CD14-positive monocyte (primary cell): ENCODE results near the gene EFHC2. TPM values are rescaled to one million over a fixed set of nuclear protein-coding genes. Genes with fewer than 3 reads are reported as not detected.
A peak's percentile ranks its signal among the peaks of the same experiment; 100 is the strongest.

ENCODE experiments used
- DNase-seq, 3 donors: peaks; one replicate each; pipeline ENCODE4 v3.0.0-alpha.2; 2011 to 2022
- H2AFZ ChIP-seq: 2 replicates; pipeline ENCODE4 v1.6.0; 2012; ENCODE audit warnings: mild to moderate bottlenecking, low read depth, low read length, inconsistent platforms; ENCODE audit not compliant: insufficient read depth, poor library complexity, severe bottlenecking
- H3K27ac ChIP-seq, 2 donors: 1 replicate in 1 of 2; 2 replicates in 1 of 2; pipeline ENCODE4 v1.5.1; 2012 to 2013; ENCODE audit warnings: low read length in 2 of 2, control low read depth in 1 of 2, inconsistent platforms in 1 of 2, low read depth in 1 of 2, mild to moderate bottlenecking in 1 of 2
- H3K27me3 ChIP-seq, 2 donors: one replicate each; pipeline versions ENCODE4 v1.6.0 to v1.6.1; 2011 to 2013; ENCODE audit warnings: low read length in 2 of 2; ENCODE audit not compliant: control insufficient read depth in 2 of 2, insufficient read depth in 2 of 2
- H3K36me3 ChIP-seq, 2 donors: replicated peaks in 1 of 2; 1 replicate in 1 of 2; 2 replicates in 1 of 2; pipeline versions ENCODE4 v1.5.1 to v1.6.1; 2012 to 2013; ENCODE audit warnings: low read length in 2 of 2, control low read depth in 1 of 2, inconsistent platforms in 1 of 2, mild to moderate bottlenecking in 1 of 2; ENCODE audit not compliant: insufficient read depth in 2 of 2, control insufficient read depth in 1 of 2
- H3K4me1 ChIP-seq, 2 donors: 1 replicate in 1 of 2; 2 replicates in 1 of 2; pipeline versions ENCODE4 v1.5.1 to v1.6.1; 2012 to 2013; ENCODE audit warnings: low read length in 2 of 2, control low read depth in 1 of 2, inconsistent platforms in 1 of 2, mild to moderate bottlenecking in 1 of 2, moderate library complexity in 1 of 2; ENCODE audit not compliant: insufficient read depth in 2 of 2, control insufficient read depth in 1 of 2
- H3K4me2 ChIP-seq: replicated peaks from 2 replicates; pipeline ENCODE3; 2012; ENCODE audit warnings: low read length, moderate library complexity, mild to moderate bottlenecking; ENCODE audit not compliant: poor library complexity, severe bottlenecking; ENCODE audit errors: extremely low read depth
- H3K4me3 ChIP-seq, 3 experiments: fragments of 200-600 bp in 1 of 3; sonication (generic) in 1 of 3; replicated peaks in 1 of 3; 1 replicate in 2 of 3; 2 replicates in 1 of 3; pipeline ENCODE4 v1.5.1; 2011 to 2013; ENCODE audit warnings: low read length in 3 of 3, mild to moderate bottlenecking in 3 of 3, control low read depth in 2 of 3, low read depth in 2 of 3, inconsistent platforms in 1 of 3, moderate library complexity in 1 of 3
- H3K79me2 ChIP-seq: 2 replicates; pipeline ENCODE4 v1.6.0; 2012; ENCODE audit warnings: mild to moderate bottlenecking, control low read depth, inconsistent platforms, low read length, moderate library complexity; ENCODE audit not compliant: insufficient read depth
- H3K9ac ChIP-seq: 2 replicates; pipeline ENCODE4 v1.6.0; 2017; ENCODE audit warnings: low read length, mild to moderate bottlenecking; ENCODE audit not compliant: insufficient read depth, poor library complexity, severe bottlenecking
- H3K9me3 ChIP-seq, 2 donors: replicated peaks in 1 of 2; 1 replicate in 1 of 2; 2 replicates in 1 of 2; pipeline versions ENCODE4 v1.5.1 to v1.6.1; 2012 to 2013; ENCODE audit warnings: low read length in 2 of 2, control low read depth in 1 of 2; ENCODE audit not compliant: control insufficient read depth in 1 of 2, insufficient read depth in 1 of 2
- H4K20me1 ChIP-seq: 2 replicates; pipeline ENCODE4 v1.6.0; 2012; ENCODE audit warnings: mild to moderate bottlenecking, low read length, control low read depth, moderate library complexity; ENCODE audit not compliant: insufficient read depth
- H3K27ac Mint-ChIP-seq, 7 donors: one replicate each; pipeline ENCODE4 v1.8.0; 2020; ENCODE audit warnings: mild to moderate bottlenecking in 7 of 7, mixed read lengths in 7 of 7, moderate library complexity in 6 of 7, inconsistent platforms in 2 of 7
- H3K27me3 Mint-ChIP-seq, 3 donors: one replicate each; pipeline ENCODE4 v1.8.0; 2021 to 2022; ENCODE audit warnings: low read depth in 3 of 3, mild to moderate bottlenecking in 3 of 3, mixed read lengths in 3 of 3, moderate library complexity in 3 of 3, inconsistent platforms in 1 of 3
- H3K36me3 Mint-ChIP-seq, 2 donors: one replicate each; pipeline ENCODE4 v1.8.0; 2020; ENCODE audit warnings: mixed read lengths in 2 of 2, inconsistent platforms in 1 of 2, mild to moderate bottlenecking in 1 of 2
- H3K4me1 Mint-ChIP-seq: one replicate; pipeline ENCODE4 v1.8.0; 2020; ENCODE audit warnings: mild to moderate bottlenecking, mixed read lengths
- H3K4me3 Mint-ChIP-seq, 2 donors: one replicate each; pipeline ENCODE4 v1.8.0; 2020; ENCODE audit warnings: mild to moderate bottlenecking in 2 of 2, mixed read lengths in 2 of 2, moderate library complexity in 1 of 2
- H3K9me3 Mint-ChIP-seq, 7 donors: one replicate each; pipeline ENCODE4 v1.8.0; 2020 to 2022; ENCODE audit warnings: mixed read lengths in 7 of 7, mild to moderate bottlenecking in 6 of 7, moderate library complexity in 6 of 7, inconsistent platforms in 2 of 7
- whole genome bisulfite sequencing: methylation state at CpG from one replicate; pipeline ENCODE4 v1.1.5; 2013; ENCODE audit warnings: missing lambda C conversion rate; ENCODE audit not compliant: insufficient coverage; 5-methylcytosine and 5-hydroxymethylcytosine counted together
- intact Hi-C, 2 donors: fragments of 100-400 bp; cut with micrococcal nuclease; formaldehyde crosslinking; loops; one replicate each; pipeline versions ENCODE4 v1.15.0 to v1.15.1; 2023
- polyA plus RNA-seq, 3 donors: library from polyadenylated mRNA; depleted of rRNA in 1 of 3; unstranded in 2 of 3; stranded (reverse) in 1 of 3; fragments of 300-500 nt in 2 of 3; fragments of >200 nt in 1 of 3; fragmentation: Illumina TruSeq in 2 of 3; gene quantifications; 1 replicate in 2 of 3; 2 replicates in 1 of 3; pipeline ENCODE4 v1.2.3, GENCODE V29; 2012 to 2021
- TF ChIP-seq, protein P1 (sequence below): fragments of 200-600 bp; IDR thresholded peaks from one replicate; pipeline ENCODE4 v1.8.0; 2022; ENCODE audit warnings: antibody characterized with exemption, mild to moderate bottlenecking

The EFHC2 gene
- polyA plus RNA-seq, 3 donors, result 0.05 to 0.22 TPM; not detected in 1

DNA sequence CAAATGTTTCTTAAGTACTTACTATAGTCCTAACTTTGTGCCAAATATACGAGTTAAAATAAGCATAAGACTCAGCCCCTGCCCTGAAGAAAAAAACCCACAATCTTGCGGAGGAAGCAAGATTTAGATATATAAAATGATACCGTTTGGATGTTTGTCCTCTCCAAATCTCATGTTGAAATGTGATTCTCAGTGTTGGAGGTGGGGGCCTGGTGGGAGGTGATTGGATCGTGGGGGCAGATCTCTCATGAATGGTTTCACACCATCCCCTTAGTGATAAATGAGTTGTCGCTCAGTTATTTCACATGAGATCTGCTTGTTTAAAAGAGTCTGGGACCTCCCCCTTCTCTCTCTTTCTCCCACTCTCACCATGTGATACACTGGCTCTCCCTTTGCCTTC lies 28.7 kb downstream of the EFHC2 start:
- no CpG with 5 or more reads among the region's 5 CpGs for WGBS
- H3K79me2 ChIP-seq, result no peaks in the 10 kb centered on the region
- H3K4me2 ChIP-seq, result no peak overlapping the region
- peak overlapping the region in 2 of 7 donors; percentile 40 to 61 for H3K27ac Mint-ChIP-seq
- peak overlapping the region in 1 of 2 donors; percentile 9 for H3K4me3 Mint-ChIP-seq
- peaks cover 0 to 4% of the 10 kb centered on the region in 2 donors for H3K27me3 ChIP-seq
- H3K27me3 Mint-ChIP-seq, result peaks cover 0 to 13% (median 2%) of the 10 kb centered on the region in 3 donors
- H4K20me1 ChIP-seq, result no peaks in the 10 kb centered on the region
- no peak for DNase-seq
- no peak overlapping the region for H2AFZ ChIP-seq
- H3K9me3 ChIP-seq, result no peaks in the 10 kb centered on the region
- H3K4me1 ChIP-seq, result peaks cover 6 to 9% of the 10 kb centered on the region in 2 donors
- no peak overlapping the region for H3K4me3 ChIP-seq
- no peak overlapping the region for H3K9ac ChIP-seq
- TF ChIP-seq, protein P1, sequence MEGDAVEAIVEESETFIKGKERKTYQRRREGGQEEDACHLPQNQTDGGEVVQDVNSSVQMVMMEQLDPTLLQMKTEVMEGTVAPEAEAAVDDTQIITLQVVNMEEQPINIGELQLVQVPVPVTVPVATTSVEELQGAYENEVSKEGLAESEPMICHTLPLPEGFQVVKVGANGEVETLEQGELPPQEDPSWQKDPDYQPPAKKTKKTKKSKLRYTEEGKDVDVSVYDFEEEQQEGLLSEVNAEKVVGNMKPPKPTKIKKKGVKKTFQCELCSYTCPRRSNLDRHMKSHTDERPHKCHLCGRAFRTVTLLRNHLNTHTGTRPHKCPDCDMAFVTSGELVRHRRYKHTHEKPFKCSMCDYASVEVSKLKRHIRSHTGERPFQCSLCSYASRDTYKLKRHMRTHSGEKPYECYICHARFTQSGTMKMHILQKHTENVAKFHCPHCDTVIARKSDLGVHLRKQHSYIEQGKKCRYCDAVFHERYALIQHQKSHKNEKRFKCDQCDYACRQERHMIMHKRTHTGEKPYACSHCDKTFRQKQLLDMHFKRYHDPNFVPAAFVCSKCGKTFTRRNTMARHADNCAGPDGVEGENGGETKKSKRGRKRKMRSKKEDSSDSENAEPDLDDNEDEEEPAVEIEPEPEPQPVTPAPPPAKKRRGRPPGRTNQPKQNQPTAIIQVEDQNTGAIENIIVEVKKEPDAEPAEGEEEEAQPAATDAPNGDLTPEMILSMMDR, result no peak
- intact Hi-C loops, result no loop called here
- H3K27ac ChIP-seq, result no peak overlapping the region
- no peaks in the 10 kb centered on the region for H3K36me3 ChIP-seq
- peaks cover 0 to 6% (median 2%) of the 10 kb centered on the region in 7 donors for H3K9me3 Mint-ChIP-seq
- peaks cover 15% of the 10 kb centered on the region for H3K4me1 Mint-ChIP-seq
- H3K36me3 Mint-ChIP-seq, result peaks cover 0 to 2% of the 10 kb centered on the region in 2 donors

DNA sequence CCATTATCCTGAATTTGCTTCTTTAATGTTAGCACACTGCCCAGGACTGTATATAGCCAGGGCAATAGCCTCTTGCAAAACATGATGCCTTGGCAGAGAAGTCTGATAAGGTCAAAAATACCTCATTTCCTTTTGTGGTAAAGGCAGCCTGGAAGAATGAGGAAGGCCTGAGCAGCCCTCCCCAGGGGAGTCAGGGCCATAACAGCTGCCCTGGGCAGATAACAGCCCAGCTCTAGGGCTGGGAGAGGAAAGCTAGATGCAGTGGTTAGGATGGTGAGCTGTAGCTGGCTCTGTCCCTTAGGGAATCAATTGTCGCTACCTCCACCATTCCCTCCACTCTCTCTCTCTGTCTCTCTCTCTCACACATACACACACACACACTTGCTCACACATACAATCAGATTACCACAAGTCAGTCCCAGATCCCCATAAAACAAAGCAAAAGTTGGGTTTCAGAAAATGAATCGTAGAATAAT lies 29.2 kb downstream of the EFHC2 start:
- no peak overlapping the region for H2AFZ ChIP-seq
- H4K20me1 ChIP-seq, result no peaks in the 10 kb centered on the region
- H3K27me3 Mint-ChIP-seq, result peaks cover 0 to 13% (median 2%) of the 10 kb centered on the region in 3 donors
- TF ChIP-seq, protein P1, result no peak
- no peak overlapping the region for H3K9ac ChIP-seq
- H3K36me3 ChIP-seq, result no peaks in the 10 kb centered on the region
- H3K4me1 ChIP-seq, result peaks cover 6 to 9% of the 10 kb centered on the region in 2 donors
- intact Hi-C loops, result no loop called here
- peak overlapping the region in 1 of 2 donors; percentile 9 for H3K4me3 Mint-ChIP-seq
- H3K27ac ChIP-seq, result no peak overlapping the region
- H3K27ac Mint-ChIP-seq, result peak overlapping the region in 1 of 7 donors; percentile 40
- H3K4me3 ChIP-seq, result no peak overlapping the region
- H3K4me2 ChIP-seq, result no peak overlapping the region
- WGBS, result no CpG with 5 or more reads among the region's 2 CpGs
- no peaks in the 10 kb centered on the region for H3K9me3 ChIP-seq
- H3K36me3 Mint-ChIP-seq, result peaks cover 0 to 2% of the 10 kb centered on the region in 2 donors
- H3K4me1 Mint-ChIP-seq, result peaks cover 15% of the 10 kb centered on the region
- H3K79me2 ChIP-seq, result no peaks in the 10 kb centered on the region
- peaks cover 0 to 6% (median 2%) of the 10 kb centered on the region in 7 donors for H3K9me3 Mint-ChIP-seq
- DNase-seq, result peak; percentile 38 to 54 (median 43)
- peaks cover 0 to 4% of the 10 kb centered on the region in 2 donors for H3K27me3 ChIP-seq
